Ectodermal cell (in vitro differentiated cells): ENCODE data around the gene SPARCL1.
"Not testable (repeated sequence)": the region's sequence is repeated elsewhere in the genome, so short reads cannot be mapped to it uniquely, and the experiment has no call there.

ENCODE experiments used
- H3K27ac ChIP-seq: 2 replicates; pipeline ENCODE4 v1.7.0; 2013; ENCODE audit warnings: mild to moderate bottlenecking, low read depth, low read length; ENCODE audit not compliant: insufficient read depth, poor library complexity, severe bottlenecking
- H3K27me3 ChIP-seq: 2 replicates; pipeline ENCODE4 v1.7.0; 2013; ENCODE audit warnings: mild to moderate bottlenecking, low read length; ENCODE audit not compliant: insufficient read depth, control insufficient read depth, poor library complexity, severe bottlenecking
- H3K36me3 ChIP-seq: one replicate; pipeline ENCODE4 v1.7.0; 2013; ENCODE audit warnings: low read length; ENCODE audit not compliant: control insufficient read depth, insufficient read depth
- H3K4me1 ChIP-seq: one replicate; pipeline ENCODE4 v1.7.0; 2013; ENCODE audit warnings: low read length; ENCODE audit not compliant: control insufficient read depth, insufficient read depth
- H3K4me3 ChIP-seq: 2 replicates; pipeline ENCODE4 v1.7.0; 2013; ENCODE audit warnings: low read depth, low read length, control low read depth; ENCODE audit not compliant: insufficient read depth
- H3K9me3 ChIP-seq: 2 replicates; pipeline ENCODE4 v1.7.0; 2013; ENCODE audit warnings: mild to moderate bottlenecking, low read length, moderate library complexity; ENCODE audit not compliant: control insufficient read depth
- WGBS, 2 experiments: methylation state at CpG; one replicate each; pipeline ENCODE4 v1.1.7; 2013; ENCODE audit warnings: missing lambda C conversion rate in 2 of 2; 5-methylcytosine and 5-hydroxymethylcytosine counted together

SPARCL1 gene

GRCh38 chr4:87506974-87507701 lies 22.0 kb downstream of the SPARCL1 start:
- Histone ChIP-seq H3K4me3 (no peak overlapping the region), H3K27me3 (no peaks in the 10 kb centered on the region), H3K27ac (no peak overlapping the region), H3K4me1 (no peaks in the 10 kb centered on the region), H3K36me3 (no peaks in the 10 kb centered on the region), H3K9me3 (no peaks in the 10 kb centered on the region)
- WGBS, 2 experiments: 89 to 94% methylated on average over 4 of the region's 4 CpGs

- no peaks in the 10 kb centered on the region for H3K4me1 ChIP-seq
- no peaks in the 10 kb centered on the region for H3K27me3 ChIP-seq
- no peak overlapping the region for H3K27ac ChIP-seq
- no peak overlapping the region for H3K4me3 ChIP-seq
- WGBS, 2 experiments: 68 to 70% methylated on average over 3 of the region's 3 CpGs
- no peaks in the 10 kb centered on the region for H3K36me3 ChIP-seq
- no peaks in the 10 kb centered on the region for H3K9me3 ChIP-seq
Measured at GRCh38 chr4:87505862-87506261, 23.3 kb downstream of the SPARCL1 start.

GRCh38 chr4:87502580-87503238 lies 26.5 kb downstream of the SPARCL1 start:
- Histone ChIP-seq H3K9me3 (no peaks in the 10 kb centered on the region), H3K36me3 (no peaks in the 10 kb centered on the region), H3K27me3 (no peaks in the 10 kb centered on the region), H3K4me3 (no peak overlapping the region), H3K27ac (no peak overlapping the region), H3K4me1 (no peaks in the 10 kb centered on the region)

- no peaks in the 10 kb centered on the region for H3K27me3 ChIP-seq
- H3K4me1 ChIP-seq: no peaks in the 10 kb centered on the region
- H3K4me3 ChIP-seq: no peak overlapping the region
- no peaks in the 10 kb centered on the region for H3K36me3 ChIP-seq
- no peaks in the 10 kb centered on the region for H3K9me3 ChIP-seq
- 93 to 97% methylated on average over 4 of the region's 4 CpGs for WGBS, 2 experiments
- no peak overlapping the region for H3K27ac ChIP-seq
Measured at GRCh38 chr4:87500092-87500462, 29.1 kb downstream of the SPARCL1 start.

- Histone ChIP-seq H3K4me3 (no peak overlapping the region), H3K27ac (no peak overlapping the region), H3K4me1 (no peaks in the 10 kb centered on the region), H3K27me3 (no peaks in the 10 kb centered on the region), H3K9me3 (no peaks in the 10 kb centered on the region), H3K36me3 (no peaks in the 10 kb centered on the region)
- WGBS, 2 experiments: 94% methylated on average over 7 of the region's 7 CpGs
Measured at GRCh38 chr4:87499403-87500091, 29.6 kb downstream of the SPARCL1 start.

- Histone ChIP-seq H3K4me3 (no peak overlapping the region), H3K27me3 (no peaks in the 10 kb centered on the region), H3K4me1 (no peaks in the 10 kb centered on the region), H3K36me3 (no peaks in the 10 kb centered on the region), H3K9me3 (no peaks in the 10 kb centered on the region), H3K27ac (no peak overlapping the region)
- 91 to 96% methylated on average over 5 of the region's 5 CpGs for WGBS, 2 experiments
Measured at GRCh38 chr4:87498446-87498900, 30.7 kb downstream of the SPARCL1 start.

GRCh38 chr4:87497578-87497977 lies 31.6 kb downstream of the SPARCL1 start:
- 90 to 96% methylated on average over 3 of the region's 3 CpGs for WGBS, 2 experiments
- no peak overlapping the region for H3K4me3 ChIP-seq
- no peak overlapping the region for H3K27ac ChIP-seq
- H3K9me3 ChIP-seq: no peaks in the 10 kb centered on the region
- no peaks in the 10 kb centered on the region for H3K27me3 ChIP-seq
- no peaks in the 10 kb centered on the region for H3K36me3 ChIP-seq
- H3K4me1 ChIP-seq: no peaks in the 10 kb centered on the region

DNA sequence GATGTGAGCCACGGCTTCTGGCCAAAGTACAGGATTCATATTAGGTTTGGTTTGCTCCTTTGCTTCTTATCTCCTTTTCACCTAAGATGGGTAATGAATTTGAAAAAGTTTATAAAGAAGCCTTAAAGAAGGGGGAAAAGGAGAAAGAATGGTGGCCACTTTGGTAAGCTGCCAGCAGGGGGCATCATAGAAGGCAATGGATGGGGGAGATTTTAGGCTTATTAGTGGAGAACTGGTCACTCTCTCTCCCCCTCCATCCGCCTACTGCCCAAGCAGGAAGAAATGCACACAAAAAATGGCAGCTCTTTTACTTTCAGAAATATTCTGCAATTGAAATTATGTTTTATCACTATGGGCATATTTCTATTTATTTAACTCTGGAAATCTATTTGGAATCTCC lies 32.0 kb downstream of the SPARCL1 start:
- Histone ChIP-seq H3K27me3 (no peaks in the 10 kb centered on the region), H3K9me3 (no peaks in the 10 kb centered on the region), H3K4me3 (no peak overlapping the region), H3K36me3 (no peaks in the 10 kb centered on the region), H3K4me1 (no peaks in the 10 kb centered on the region), H3K27ac (no peak overlapping the region)
- 89 to 96% methylated on average over 1 of the region's 2 CpGs for WGBS, 2 experiments

DNA sequence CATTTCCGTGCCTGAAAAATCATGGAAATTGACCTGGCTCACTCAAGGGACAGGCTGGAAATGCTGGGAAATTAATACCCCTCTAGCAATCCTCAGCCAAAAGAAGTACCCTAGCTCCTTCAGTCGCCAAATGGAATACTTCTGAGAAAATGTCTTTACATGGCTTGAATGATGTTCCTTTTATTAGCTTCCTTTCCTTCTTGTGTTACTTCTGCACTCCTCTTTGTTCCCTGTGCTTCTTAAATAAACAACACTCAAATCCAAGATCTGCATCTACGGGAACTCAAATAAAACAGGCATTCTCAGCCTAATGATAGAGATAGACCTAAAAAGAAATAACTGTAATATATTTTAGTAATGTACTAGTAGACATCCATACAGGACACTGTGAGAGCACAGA lies 36.1 kb downstream of the SPARCL1 start:
- H3K36me3 ChIP-seq: no peaks in the 10 kb centered on the region
- H3K4me3 ChIP-seq: no peak overlapping the region
- no peaks in the 10 kb centered on the region for H3K4me1 ChIP-seq
- 87 to 96% methylated on average over 2 to 3 of the region's 3 CpGs for WGBS, 2 experiments
- no peak overlapping the region for H3K27ac ChIP-seq
- H3K27me3 ChIP-seq: no peaks in the 10 kb centered on the region
- no peaks in the 10 kb centered on the region for H3K9me3 ChIP-seq

DNA sequence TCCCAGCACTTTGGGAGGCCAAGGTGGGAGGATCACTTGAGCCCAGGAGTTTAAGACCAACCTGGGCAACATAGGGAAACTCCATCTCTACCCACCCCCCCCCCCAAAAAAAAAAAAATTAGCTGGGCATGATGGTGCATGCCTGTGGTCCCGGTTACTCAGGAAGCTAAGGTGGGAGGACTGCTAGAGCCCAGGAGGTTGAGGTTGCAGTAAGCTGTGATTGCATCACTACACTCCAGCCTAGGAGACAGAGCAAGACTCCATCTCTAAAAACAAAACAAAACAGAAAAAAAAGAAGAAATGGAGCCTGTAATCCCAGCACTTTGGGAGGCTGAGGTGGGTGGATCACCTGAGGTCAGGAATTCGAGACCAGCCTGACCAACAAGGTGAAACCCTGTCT lies 37.3 kb downstream of the SPARCL1 start:
- WGBS, 2 experiments: 94% methylated on average over 1 to 2 of the region's 2 CpGs
- H3K4me3 ChIP-seq, H3K36me3 ChIP-seq, H3K27ac ChIP-seq, H3K9me3 ChIP-seq, H3K4me1 ChIP-seq, H3K27me3 ChIP-seq: not testable (repeated sequence)
